Skin of body (tissue), 2 donors: ENCODE results near the gene SERINC2. TPM values are rescaled to one million over a fixed set of nuclear protein-coding genes. Genes with fewer than 3 reads are reported as not detected.
"Not testable (repeated sequence)": the region's sequence is repeated elsewhere in the genome, so short reads cannot be mapped to it uniquely, and the experiment has no call there.

Experiments
- DNase-seq: peaks from one replicate; lab custom pipeline; 2025; lab: John Stamatoyannopoulos, UW
- total RNA-seq: library from RNA; depleted of rRNA; stranded (reverse); fragments of >200 nt; gene quantifications from one replicate; pipeline ENCODE4 v1.2.3, GENCODE V29; 2014

SERINC2 gene
- total RNA-seq, 1 donor from 2014 or later: 4.4 TPM

GRCh38 chr1:31383967-31384366 is 29.0 kb upstream of the SERINC2 start:
- no peak for DNase-seq

- DNase-seq: not testable (repeated sequence)
Observed at GRCh38 chr1:31386576-31387243, 26.3 kb upstream of the SERINC2 start.

GRCh38 chr1:31387612-31388011 is 25.4 kb upstream of the SERINC2 start:
- DNase-seq: no peak

- DNase-seq: no peak
Observed at GRCh38 chr1:31389616-31390015, 23.4 kb upstream of the SERINC2 start.

GRCh38 chr1:31390071-31390470 is 22.9 kb upstream of the SERINC2 start:
- DNase-seq: no peak

- DNase-seq: no peak
Observed at GRCh38 chr1:31393463-31393862, 19.6 kb upstream of the SERINC2 start.

GRCh38 chr1:31394584-31395193 is 18.3 kb upstream of the SERINC2 start:
- DNase-seq: peak; percentile 50

- DNase-seq: no peak
Observed at GRCh38 chr1:31396633-31397351, 16.2 kb upstream of the SERINC2 start.

GRCh38 chr1:31397360-31398095 is 15.5 kb upstream of the SERINC2 start:
- no peak for DNase-seq

GRCh38 chr1:31398246-31398645 is 14.8 kb upstream of the SERINC2 start:
- no peak for DNase-seq

- no peak for DNase-seq
Observed at GRCh38 chr1:31399976-31400375, 13.0 kb upstream of the SERINC2 start.

- DNase-seq: no peak
Observed at GRCh38 chr1:31400393-31400792, 12.6 kb upstream of the SERINC2 start.

GRCh38 chr1:31401241-31401640 is 11.8 kb upstream of the SERINC2 start:
- DNase-seq: no peak

GRCh38 chr1:31405578-31406245 is 7.3 kb upstream of the SERINC2 start:
- no peak for DNase-seq

GRCh38 chr1:31407029-31407626 is 5.9 kb upstream of the SERINC2 start:
- no peak for DNase-seq

- DNase-seq: no peak
Observed at GRCh38 chr1:31408788-31409318, 4.2 kb upstream of the SERINC2 start.

- DNase-seq: no peak
Observed at GRCh38 chr1:31409946-31410858, 2.8 kb upstream of the SERINC2 start.

- DNase-seq: no peak
Observed at GRCh38 chr1:31410871-31411270, 2.1 kb upstream of the SERINC2 start.

- DNase-seq: no peak
Observed at GRCh38 chr1:31412205-31412604, 808 bp upstream of the SERINC2 start.
